Small intestine (tissue), 7 donors: ENCODE results near the gene ANKRD44. TPM values are rescaled to one million over a fixed set of nuclear protein-coding genes. Genes with fewer than 3 reads are reported as not detected.
A peak's percentile ranks its signal among the peaks of the same experiment; 100 is the strongest.

Experiments used
- DNase-seq, 2 donors: peaks; one replicate each; pipeline versions ENCODE4 v3.0.0 to v3.0.0-alpha.2; 2013
- FAIRE-seq: peaks from 2 replicates; lab custom pipeline; 2012; peaks lifted over from hg19 to GRCh38; lab: Jason Lieb, UNC
- H3K27ac ChIP-seq, 3 donors: one replicate each; pipeline ENCODE4 v1.5.1; 2013; ENCODE audit warnings: low read length in 2 of 3, mild to moderate bottlenecking in 2 of 3, control low read depth in 1 of 3, inconsistent platforms in 1 of 3, low read depth in 1 of 3, moderate library complexity in 1 of 3
- H3K27me3 ChIP-seq, 3 donors: one replicate each; pipeline ENCODE4 v1.6.1; 2013; ENCODE audit warnings: low read length in 3 of 3, inconsistent platforms in 1 of 3; ENCODE audit not compliant: control insufficient read depth in 3 of 3, insufficient read depth in 3 of 3
- H3K36me3 ChIP-seq, 3 donors: one replicate each; pipeline ENCODE4 v1.6.1; 2013; ENCODE audit warnings: low read length in 3 of 3, inconsistent platforms in 1 of 3, low read depth in 1 of 3, mild to moderate bottlenecking in 1 of 3, moderate library complexity in 1 of 3; ENCODE audit not compliant: control insufficient read depth in 3 of 3, insufficient read depth in 2 of 3
- H3K4me1 ChIP-seq, 3 donors: one replicate each; pipeline ENCODE4 v1.6.1; 2013; ENCODE audit warnings: low read length in 2 of 3, inconsistent platforms in 1 of 3, low read depth in 1 of 3, mild to moderate bottlenecking in 1 of 3, moderate library complexity in 1 of 3; ENCODE audit not compliant: control insufficient read depth in 3 of 3, insufficient read depth in 2 of 3
- H3K4me3 ChIP-seq, 3 donors: one replicate each; pipeline ENCODE4 v1.5.1; 2013; ENCODE audit warnings: low read length in 3 of 3, control low read depth in 1 of 3, inconsistent platforms in 1 of 3, low read depth in 1 of 3, mild to moderate bottlenecking in 1 of 3, moderate library complexity in 1 of 3
- H3K9me3 ChIP-seq, 2 donors: one replicate each; pipeline ENCODE4 v1.6.1; 2013; ENCODE audit warnings: low read depth in 1 of 2, low read length in 1 of 2; ENCODE audit not compliant: control insufficient read depth in 2 of 2, insufficient read depth in 1 of 2
- WGBS, 3 donors: extraction: QIAGEN DNeasy Blood & Tissue Kit; methylation state at CpG; one replicate each; pipeline ENCODE4 v1.1.7; 2013; 5-methylcytosine and 5-hydroxymethylcytosine counted together
- polyA plus RNA-seq, 4 donors: library from polyadenylated mRNA; stranded (reverse) in 3 of 4; unstranded in 1 of 4; fragments of 200-250 nt in 3 of 4; fragments of 120-200 nt in 1 of 4; gene quantifications; one replicate each; pipeline versions ENCODE4 v1.2.1 to v1.2.3, GENCODE V29; 2013
- donor health status: healthy with polysubstance abuse.
- donor health status: control.
- donor health status: control.
- donor health status: Bipolar disorder and iron deficiency.
- donor health status: healthy.

The ANKRD44 gene
- polyA plus RNA-seq, 4 donors = 0.89 to 5.2 (median 1.7) TPM

DNA sequence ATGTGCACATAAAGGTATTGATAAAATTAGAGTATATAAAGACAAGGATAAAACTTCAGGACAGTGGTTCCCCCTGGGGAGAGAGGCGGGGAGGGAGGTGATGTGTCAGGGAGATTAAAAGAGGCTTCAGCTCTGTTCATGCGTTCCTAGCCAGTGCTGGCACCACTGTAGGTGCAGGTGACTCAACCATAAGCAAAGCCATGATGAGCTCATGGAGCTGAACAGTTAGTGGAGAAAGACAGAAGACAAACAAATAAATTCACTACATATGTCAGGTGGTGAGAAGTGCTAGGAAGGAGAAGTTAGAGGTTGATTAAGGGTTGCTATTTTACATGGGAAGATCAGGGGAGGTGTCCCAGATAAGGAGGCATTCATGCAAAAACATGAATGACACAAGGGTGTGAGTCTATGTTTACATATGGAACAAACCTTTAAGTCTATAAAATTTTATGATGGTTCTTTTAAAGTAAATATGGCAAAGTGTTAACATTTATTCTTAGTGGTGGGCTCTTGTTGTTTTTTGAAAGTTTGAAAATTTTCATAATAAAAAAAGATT, 136.0 kb downstream of the ANKRD44 start:
- no peaks in the 10 kb centered on the region for H3K4me1 ChIP-seq
- no peaks in the 10 kb centered on the region for H3K36me3 ChIP-seq
- H3K9me3 ChIP-seq = no peaks in the 10 kb centered on the region
- no peak overlapping the region for H3K27ac ChIP-seq
- H3K4me3 ChIP-seq = no peak overlapping the region
- no peaks in the 10 kb centered on the region for H3K27me3 ChIP-seq
- FAIRE-seq = no peak
- 37 to 66% (median 57%) methylated on average over 2 of the region's 2 CpGs for WGBS, 3 donors
- DNase-seq = peak; percentile 6 to 18

DNA sequence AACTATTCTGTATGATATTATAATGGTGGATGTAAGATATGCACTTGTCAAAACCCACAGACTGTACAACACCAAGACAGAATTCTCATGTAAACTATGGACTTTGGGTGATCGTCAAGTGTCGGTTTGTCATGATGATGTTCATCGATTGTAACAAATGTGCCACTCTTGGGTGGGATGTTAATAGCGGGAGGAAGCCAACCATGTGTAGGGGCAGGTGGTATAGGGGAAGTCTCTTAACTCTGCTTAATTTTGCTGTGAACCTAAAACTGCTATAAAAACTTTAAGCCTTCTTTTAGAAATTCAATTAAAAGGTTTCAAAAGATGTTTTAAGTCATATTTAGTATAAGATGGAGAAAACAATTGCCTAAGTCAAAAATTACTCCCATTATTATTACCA, 139.0 kb downstream of the ANKRD44 start:
- Histone ChIP-seq H3K4me3 (no peak overlapping the region), H3K36me3 (no peaks in the 10 kb centered on the region), H3K9me3 (no peaks in the 10 kb centered on the region), H3K27ac (no peak overlapping the region), H3K27me3 (no peaks in the 10 kb centered on the region), H3K4me1 (no peaks in the 10 kb centered on the region)
- no peak for DNase-seq
- FAIRE-seq = no peak
- 90 to 94% (median 91%) methylated on average over 4 of the region's 4 CpGs for WGBS, 3 donors

DNA sequence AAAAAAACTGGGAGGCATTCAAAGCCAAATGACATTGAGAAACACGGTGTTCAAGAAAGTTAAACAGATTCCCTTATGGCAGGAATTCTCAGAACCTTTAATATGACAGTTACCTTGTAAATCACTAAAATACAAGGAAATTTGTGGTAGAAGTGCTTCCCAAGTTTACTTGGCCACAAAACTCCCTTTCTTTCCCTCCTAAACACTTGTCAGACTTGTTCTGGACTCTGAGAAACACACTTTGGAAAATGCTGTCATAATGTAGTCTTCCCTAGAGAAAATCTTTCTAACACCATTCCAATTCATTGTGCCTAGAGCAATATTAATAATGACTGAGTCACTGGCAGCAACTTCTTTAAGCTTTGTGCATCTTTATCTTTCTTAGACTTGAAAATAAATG, 140.4 kb downstream of the ANKRD44 start:
- Histone ChIP-seq H3K9me3 (no peaks in the 10 kb centered on the region), H3K27ac (no peak overlapping the region), H3K4me1 (no peaks in the 10 kb centered on the region), H3K27me3 (no peaks in the 10 kb centered on the region), H3K36me3 (no peaks in the 10 kb centered on the region), H3K4me3 (no peak overlapping the region)
- DNase-seq = no peak
- 67 to 94% (median 78%) methylated on average over 1 of the region's 1 CpG for WGBS, 3 donors
- FAIRE-seq = no peak

DNA sequence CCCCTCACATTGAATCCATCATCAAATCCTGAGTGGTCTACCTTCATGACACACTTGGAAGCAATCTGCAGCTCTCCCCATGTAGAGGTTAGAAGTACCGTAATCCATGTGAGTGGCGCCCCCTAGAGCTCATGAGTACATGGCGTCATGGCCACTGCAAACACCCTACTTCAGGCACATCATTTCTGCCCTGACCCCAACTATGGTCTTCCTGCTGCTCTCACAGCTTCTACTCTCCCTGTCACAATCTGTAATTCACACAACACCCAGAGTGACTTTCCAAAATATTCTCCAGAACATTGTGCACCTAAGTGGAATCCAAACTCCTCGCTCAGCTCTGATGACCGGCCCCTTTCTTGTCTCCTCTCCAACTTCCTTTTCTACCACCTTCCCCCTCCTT, 141.9 kb downstream of the ANKRD44 start:
- H3K27ac ChIP-seq = no peak overlapping the region
- H3K4me1 ChIP-seq = peaks cover 0 to 6% (median 0%) of the 10 kb centered on the region in 3 donors
- H3K27me3 ChIP-seq = no peaks in the 10 kb centered on the region

DNA sequence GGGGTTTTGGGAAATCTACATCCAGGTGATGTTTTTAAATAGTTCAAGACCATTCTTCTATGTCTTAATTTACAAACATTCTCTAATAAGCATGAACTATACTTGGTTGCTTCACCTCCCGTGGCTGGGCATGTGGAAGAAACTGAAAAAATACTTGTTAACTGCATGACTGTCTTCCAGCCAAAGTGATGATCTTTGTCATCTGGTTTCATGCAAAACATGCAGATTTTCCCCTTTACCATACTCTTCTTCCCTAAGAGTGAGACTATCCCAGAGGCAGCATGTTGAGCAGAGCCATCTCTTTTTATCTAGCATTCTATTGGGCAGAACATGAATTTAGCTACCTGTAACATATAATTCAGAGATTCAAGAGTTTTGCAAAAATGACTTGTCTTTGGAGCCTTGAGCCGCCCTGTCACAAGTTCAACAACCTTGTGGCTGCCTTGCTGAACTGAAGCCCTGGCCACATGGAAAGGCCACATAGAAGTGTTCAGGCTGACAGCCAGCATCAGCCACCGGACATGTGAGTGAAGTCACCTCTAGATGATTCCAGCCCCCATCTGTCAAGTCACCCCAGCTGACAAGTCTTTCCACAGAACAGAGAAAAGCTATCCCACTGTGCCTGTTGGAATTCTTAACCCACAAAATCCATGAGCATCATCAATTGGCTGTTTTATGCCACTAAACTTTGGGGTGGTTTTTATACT, 142.8 kb downstream of the ANKRD44 start:
- FAIRE-seq (no peak), DNase-seq (no peak)
- H3K27me3 ChIP-seq = no peaks in the 10 kb centered on the region
- WGBS, 3 donors = 80 to 95% (median 87%) methylated on average over 3 of the region's 3 CpGs
- no peaks in the 10 kb centered on the region for H3K36me3 ChIP-seq
- peaks cover 0 to 6% (median 0%) of the 10 kb centered on the region in 3 donors for H3K4me1 ChIP-seq
- H3K9me3 ChIP-seq = no peaks in the 10 kb centered on the region
- no peak overlapping the region for H3K4me3 ChIP-seq
- H3K27ac ChIP-seq = no peak overlapping the region

More for the DNA sequence above, 141.9 kb downstream of the ANKRD44 start:
- H3K4me3 ChIP-seq = no peak overlapping the region
- no peaks in the 10 kb centered on the region for H3K9me3 ChIP-seq
- 38 to 49% (median 43%) methylated on average over 5 of the region's 5 CpGs for WGBS, 3 donors
- DNase-seq (peak; percentile 75 to 78), FAIRE-seq (no peak)
- H3K36me3 ChIP-seq = no peaks in the 10 kb centered on the region

DNA sequence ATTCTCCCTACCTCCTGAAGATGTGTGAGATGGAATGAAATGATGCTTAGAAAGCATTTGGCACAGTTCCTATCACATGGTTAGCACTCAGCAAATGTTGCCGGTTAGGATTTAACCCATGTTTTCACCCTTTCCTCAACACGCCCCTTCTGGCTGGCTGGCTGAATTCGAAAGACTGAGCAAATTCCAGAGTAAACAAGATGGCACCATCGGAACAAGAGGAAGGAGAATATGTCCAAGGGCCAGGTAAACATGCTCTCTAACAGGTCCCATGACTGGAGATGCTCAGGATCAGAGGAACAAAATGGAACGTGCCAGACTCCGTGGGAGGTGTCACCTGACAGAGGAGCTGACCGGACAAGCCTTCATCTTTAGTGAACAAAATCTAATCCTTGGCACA, 145.6 kb downstream of the ANKRD44 start:
- no peaks in the 10 kb centered on the region for H3K36me3 ChIP-seq
- H3K9me3 ChIP-seq = no peaks in the 10 kb centered on the region
- no peaks in the 10 kb centered on the region for H3K27me3 ChIP-seq
- H3K4me1 ChIP-seq = peaks cover 0 to 6% (median 6%) of the 10 kb centered on the region in 3 donors
- H3K4me3 ChIP-seq = no peak overlapping the region
- no peak for DNase-seq
- no peak overlapping the region for H3K27ac ChIP-seq
- WGBS, 3 donors = 73 to 77% (median 75%) methylated on average over 7 of the region's 7 CpGs
- no peak for FAIRE-seq

DNA sequence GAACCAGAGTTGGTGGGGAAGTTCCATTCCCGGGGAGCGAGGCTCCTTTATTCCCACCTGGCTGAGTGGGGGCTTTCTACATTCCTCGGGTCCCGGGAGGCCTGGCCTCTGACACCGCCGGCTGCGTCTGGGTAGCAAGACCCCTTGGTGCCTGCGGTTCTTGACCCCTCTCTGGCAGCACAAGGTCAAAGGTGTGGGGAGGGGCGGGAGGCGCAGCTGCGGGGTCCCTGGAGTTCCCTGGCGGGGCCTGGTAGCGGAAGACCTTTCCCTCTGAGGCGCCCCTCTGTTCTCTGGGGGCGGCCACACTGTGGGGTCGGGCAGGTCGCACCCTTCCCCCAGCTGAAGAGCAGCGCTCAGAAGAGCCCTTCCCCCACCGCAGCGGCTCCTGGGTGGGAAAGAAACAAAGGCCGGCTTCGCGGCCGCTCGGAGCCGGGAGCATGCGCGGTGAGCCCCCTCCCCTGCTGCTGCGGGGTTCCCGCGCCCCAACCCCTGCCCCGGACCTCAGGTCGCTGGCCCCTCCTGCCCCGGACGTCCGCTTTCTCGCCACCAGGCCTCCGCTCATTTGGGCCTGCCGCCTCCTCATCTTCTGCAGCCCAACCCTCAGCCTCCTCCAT, 146.3 kb downstream of the ANKRD44 start:
- H3K4me3 ChIP-seq = peak overlapping the region in 1 of 3 donors; percentile 36
- H3K4me1 ChIP-seq = peaks cover 0 to 8% (median 6%) of the 10 kb centered on the region in 3 donors
- no peaks in the 10 kb centered on the region for H3K27me3 ChIP-seq
- WGBS, 3 donors = 48 to 86% (median 80%) methylated on average over 38 to 39 of the region's 39 CpGs
- H3K27ac ChIP-seq = no peak overlapping the region
- no peaks in the 10 kb centered on the region for H3K9me3 ChIP-seq
- FAIRE-seq (no peak), DNase-seq (peak in 1 of 2 donors; percentile 29)
- H3K36me3 ChIP-seq = no peaks in the 10 kb centered on the region

DNA sequence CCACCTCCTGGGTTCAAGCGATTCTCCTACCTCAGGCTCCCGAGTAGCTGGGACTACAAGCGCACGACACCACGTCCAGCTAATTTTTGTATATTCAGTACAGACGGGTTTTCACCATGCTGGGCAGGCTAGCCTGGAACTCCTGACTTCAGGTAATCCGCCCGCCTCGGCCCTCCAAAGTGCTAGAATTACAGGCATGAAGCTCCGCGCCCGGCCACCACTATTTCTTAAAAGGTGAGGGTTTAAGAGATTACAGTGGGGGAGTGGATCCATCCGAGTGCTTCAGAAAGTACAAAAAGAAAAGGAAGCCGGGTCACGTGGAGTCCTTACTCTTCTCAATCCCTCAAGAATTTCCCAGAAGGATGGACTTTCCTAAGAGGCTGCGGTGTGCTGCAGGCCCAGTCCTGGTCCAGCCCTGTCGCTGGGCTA, 146.9 kb downstream of the ANKRD44 start:
- Histone ChIP-seq H3K4me1 (peaks cover 0 to 8% (median 6%) of the 10 kb centered on the region in 3 donors), H3K4me3 (peak overlapping the region in 1 of 3 donors; percentile 36), H3K27ac (no peak overlapping the region), H3K9me3 (no peaks in the 10 kb centered on the region), H3K27me3 (no peaks in the 10 kb centered on the region), H3K36me3 (no peaks in the 10 kb centered on the region)
- FAIRE-seq = no peak
- WGBS, 3 donors = 97 to 98% (median 97%) methylated on average over 17 of the region's 17 CpGs
- no peak for DNase-seq
